ENCODE results near the gene EGLN1. TPM values are rescaled to one million over a fixed set of nuclear protein-coding genes. Genes with fewer than 3 reads are reported as not detected.

Gene EGLN1
- total and polyA plus RNA-seq, 2 of the 8 experiments (the other 6 are each of a cell fraction or from before 2014, with no cell fraction given): 4.0 to 6.4 TPM

- ChIA-PET CTCF (ENCODE audit: partially characterized antibody) (interaction anchor here (0.6 to 6.7 kb wide), 12 partner anchors 9 to 275 kb away, joined by 3 to 23 read pairs (median 4); no protein-coding TSS in a partner anchor), POLR2A (ENCODE audit: partially characterized antibody) (no interaction called here)
- Histone ChIP-seq H2BK20ac (ENCODE audit: low read length) (no peak overlapping the region), H2BK15ac (ENCODE audit: low read length) (no peak overlapping the region), H3K4ac (replicated peaks; ENCODE audit: insufficient read length, low read depth, low read length) (no peak overlapping the region), H2BK12ac (ENCODE audit: low read depth, low read length) (no peak overlapping the region), H3K79me1 (ENCODE audit: low read depth, low read length) (no peaks in the 10 kb centered on the region), H3K23ac (ENCODE audit: insufficient read length) (no peak overlapping the region), H2AK5ac (ENCODE audit: low read depth, low read length) (no peak overlapping the region), H4K5ac (ENCODE audit: insufficient read length, low read depth, low read length) (no peak overlapping the region), H2AFZ (ENCODE audit: low read length) (no peak overlapping the region), H3K9ac (replicated peaks in 1 of 4; ENCODE audit: extremely low read depth in 1 of 4, low read depth in 3 of 4, low read length in 3 of 4) (no peak overlapping the region), H3K9me3 (ENCODE audit: insufficient read depth in 2 of 2, low read depth in 1 of 2, low read length in 1 of 2) (peaks cover 0 to 4% of the 10 kb centered on the region in 2 experiments; a peak in 1 of 4 replicates), H2BK5ac (ENCODE audit: low read depth, low read length) (no peak overlapping the region), H4K20me1 (replicated peaks in 1 of 2; ENCODE audit: control insufficient read depth in 1 of 2, insufficient read depth in 2 of 2, low read length in 2 of 2) (no peaks in the 10 kb centered on the region), H3K56ac (replicated peaks; ENCODE audit: insufficient read length, low read depth, low read length) (no peak overlapping the region), H3K27me3 (replicated peaks in 1 of 4; ENCODE audit: control insufficient read depth in 3 of 4, extremely low read depth in 1 of 4, insufficient read depth in 3 of 4, low read length in 3 of 4) (no peaks in the 10 kb centered on the region), H3K79me2 (ENCODE audit: control insufficient read depth in 1 of 2, insufficient read depth in 2 of 2, low read length in 2 of 2) (no peaks in the 10 kb centered on the region), H3K4me3 (ENCODE audit: extremely low read depth in 1 of 4, insufficient read depth in 2 of 4, low read depth in 3 of 4, low read length in 4 of 4) (no peak overlapping the region), H3K4me1 (replicated peaks in 1 of 4; ENCODE audit: control insufficient read depth in 3 of 4, insufficient read depth in 4 of 4, low read length in 3 of 4) (no peaks in the 10 kb centered on the region), H2BK120ac (replicated peaks; ENCODE audit: low read depth, low read length) (no peak overlapping the region), H3K36me3 (ENCODE audit: control insufficient read depth in 2 of 4, insufficient read depth in 4 of 4, low read length in 3 of 4) (no peaks in the 10 kb centered on the region), H3K23me2 (ENCODE audit: low read depth, low read length) (no peaks in the 10 kb centered on the region), H3K14ac (ENCODE audit: insufficient read length) (no peak overlapping the region), H3K18ac (ENCODE audit: extremely low read depth, low read length) (no peak overlapping the region), H3K4me2 (ENCODE audit: insufficient read depth in 1 of 2, low read depth in 2 of 2, low read length in 2 of 2) (no peak overlapping the region), H4K91ac (replicated peaks; ENCODE audit: insufficient read length, low read length) (no peak overlapping the region), H4K8ac (ENCODE audit: extremely low read depth, insufficient read depth, low read length) (no peak overlapping the region), H3K27ac (ENCODE audit: low read depth, low read length) (no peak overlapping the region)
- FAIRE-seq (peak; percentile 55), DNase-seq (ENCODE audit: low read depth in 1 of 2, low spot score in 2 of 2) (peak; percentile 47 to 81)
- 30% methylated on average over 11 of the region's 11 CpGs; no CpG with 5 or more reads in 1 of the 2 experiments for WGBS, 2 experiments (ENCODE audit: extremely low coverage in 1 of 2, insufficient coverage in 1 of 2, insufficient read length in 1 of 2, insufficient replicate concordance in 2 of 2, low coverage in 1 of 2, low lambda C conversion rate in 2 of 2, missing lambda C conversion rate in 1 of 2)
- 0 out of 2 replicates have a peak, but pooled peaks have one; percentile 15 for TF ChIP-seq BRCA1 (IDR thresholded peaks at IDR 0.05; ENCODE audit: low read depth, low read length)
- TF ChIP-seq RBBP5 (IDR thresholded peaks at IDR 0.05; ENCODE audit: borderline replicate concordance, low read depth, low read length): no peak
- TF ChIP-seq, protein P1, sequence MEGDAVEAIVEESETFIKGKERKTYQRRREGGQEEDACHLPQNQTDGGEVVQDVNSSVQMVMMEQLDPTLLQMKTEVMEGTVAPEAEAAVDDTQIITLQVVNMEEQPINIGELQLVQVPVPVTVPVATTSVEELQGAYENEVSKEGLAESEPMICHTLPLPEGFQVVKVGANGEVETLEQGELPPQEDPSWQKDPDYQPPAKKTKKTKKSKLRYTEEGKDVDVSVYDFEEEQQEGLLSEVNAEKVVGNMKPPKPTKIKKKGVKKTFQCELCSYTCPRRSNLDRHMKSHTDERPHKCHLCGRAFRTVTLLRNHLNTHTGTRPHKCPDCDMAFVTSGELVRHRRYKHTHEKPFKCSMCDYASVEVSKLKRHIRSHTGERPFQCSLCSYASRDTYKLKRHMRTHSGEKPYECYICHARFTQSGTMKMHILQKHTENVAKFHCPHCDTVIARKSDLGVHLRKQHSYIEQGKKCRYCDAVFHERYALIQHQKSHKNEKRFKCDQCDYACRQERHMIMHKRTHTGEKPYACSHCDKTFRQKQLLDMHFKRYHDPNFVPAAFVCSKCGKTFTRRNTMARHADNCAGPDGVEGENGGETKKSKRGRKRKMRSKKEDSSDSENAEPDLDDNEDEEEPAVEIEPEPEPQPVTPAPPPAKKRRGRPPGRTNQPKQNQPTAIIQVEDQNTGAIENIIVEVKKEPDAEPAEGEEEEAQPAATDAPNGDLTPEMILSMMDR (IDR thresholded peaks at IDR 0.05; ENCODE audit: control extremely low read depth in 1 of 3, insufficient read depth in 1 of 3, low read depth in 1 of 3, low read length in 3 of 3): peak; percentile 76 to 90 (median 81)
- no peak for TF ChIP-seq HDAC6 (IDR thresholded peaks at IDR 0.05; ENCODE audit: low read depth, low read length)
- 0 out of 4 replicates have a peak, but pooled peaks of 1 of the 2 experiments have one; percentile 29 for TF ChIP-seq SIN3A (conservative IDR thresholded peaks at IDR 0.05 in 1 of 2, IDR thresholded peaks at IDR 0.05 in 1 of 2; ENCODE audit: low read depth in 1 of 2, low read length in 2 of 2)
- TF ChIP-seq RAD21 (IDR thresholded peaks at IDR 0.05 in 1 of 2, conservative IDR thresholded peaks at IDR 0.05 in 1 of 2; ENCODE audit: low read depth in 2 of 2, low read length in 2 of 2): peak; percentile 73 to 77
- no peak for TF ChIP-seq FOSL1 (IDR thresholded peaks at IDR 0.05; ENCODE audit: insufficient read depth, low read depth, low read length)
- no peak for TF ChIP-seq POU5F1 (IDR thresholded peaks at IDR 0.05; ENCODE audit: low read depth, low read length)
- peak; percentile 32; the same call in 1 of the 2 replicates for TF ChIP-seq CHD2 (IDR thresholded peaks at IDR 0.05; ENCODE audit: low read length)
- TF ChIP-seq TAF1 (IDR thresholded peaks at IDR 0.05; ENCODE audit: low read depth, low read length): no peak
- TF ChIP-seq PHF8 (conservative IDR thresholded peaks at IDR 0.05; ENCODE audit: low read depth, low read length): no peak
Observed at GRCh38 chr1:231315887-231316286, 106.2 kb downstream of the EGLN1 start.

All from H1 (cell line).